Colonic mucosa (tissue), 4 donors: ENCODE results near the gene AP3S2. TPM values are rescaled to one million over a fixed set of nuclear protein-coding genes. Genes with fewer than 3 reads are reported as not detected.

Experiments used
- DNase-seq: peaks from one replicate; pipeline ENCODE4 v3.0.0-alpha.2; 2020
- H3K27ac ChIP-seq: fragments of 200-600 bp; one replicate; pipeline ENCODE4 v1.8.0; 2021
- H3K27me3 ChIP-seq: fragments of 200-600 bp; one replicate; pipeline ENCODE4 v1.8.0; 2021
- H3K36me3 ChIP-seq: fragments of 200-600 bp; one replicate; pipeline ENCODE4 v1.8.0; 2021
- H3K4me1 ChIP-seq: fragments of 200-600 bp; one replicate; pipeline ENCODE4 v1.8.0; 2021; ENCODE audit warnings: mild to moderate bottlenecking
- H3K4me3 ChIP-seq: fragments of 200-600 bp; one replicate; pipeline ENCODE4 v1.8.0; 2021
- H3K9ac ChIP-seq, 2 donors: one replicate each; pipeline ENCODE4 v1.7.0; 2013; ENCODE audit warnings: control low read depth in 2 of 2, low read depth in 2 of 2, low read length in 2 of 2
- H3K9me3 ChIP-seq: fragments of 200-600 bp; one replicate; pipeline ENCODE4 v1.8.0; 2021
- CTCF ChIP-seq: fragments of 200-600 bp; IDR thresholded peaks from one replicate; pipeline ENCODE4 v1.8.0; 2022; ENCODE audit warnings: antibody characterized with exemption, mild to moderate bottlenecking
- intact Hi-C: fragments of 100-400 bp; cut with DNase I; formaldehyde crosslinking; loops from one replicate; pipeline ENCODE4 v1.14.1; 2022
- total RNA-seq, 2 donors: library from RNA; stranded (reverse); fragmentation: NEBNext Ultra II Directional in 1 of 2; extraction: Animal tissue kit (Norgen Biotek cat#: 25700) in 1 of 2; gene quantifications; one replicate each; pipeline ENCODE4 v1.2.1, GENCODE V29; 2021
- donor health status: healthy.
- donor health status: DM: no; HTN: no; CAD: no.
- donor health status: DM: no; HTN: no; CAD: no.

AP3S2 gene
- total RNA-seq, 2 donors from 2014 or later = 44.5 to 48.6 TPM

- no peak overlapping the region for H3K4me3 ChIP-seq
- intact Hi-C loops = no loop called here
Observed at GRCh38 chr15:89802986-89803824, 90.6 kb downstream of the AP3S2 start.

GRCh38 chr15:89802231-89802928, 91.4 kb downstream of the AP3S2 start:
- DNase-seq = no peak
- H3K27me3 ChIP-seq = no peaks in the 10 kb centered on the region
- H3K36me3 ChIP-seq = no peaks in the 10 kb centered on the region
- H3K27ac ChIP-seq = no peak overlapping the region
- intact Hi-C loops = no loop called here
- TF ChIP-seq CTCF = no peak
- H3K4me1 ChIP-seq = peaks cover 4% of the 10 kb centered on the region
- H3K9ac ChIP-seq = no peak overlapping the region
- H3K9me3 ChIP-seq = no peaks in the 10 kb centered on the region
- no peak overlapping the region for H3K4me3 ChIP-seq

More at GRCh38 chr15:89802986-89803824, 90.6 kb downstream of the AP3S2 start:
- H3K27ac ChIP-seq = no peak overlapping the region
- DNase-seq = no peak
- TF ChIP-seq CTCF = no peak
- H3K9ac ChIP-seq = no peak overlapping the region
- H3K27me3 ChIP-seq = no peaks in the 10 kb centered on the region
- no peaks in the 10 kb centered on the region for H3K36me3 ChIP-seq
- H3K9me3 ChIP-seq = no peaks in the 10 kb centered on the region
- H3K4me1 ChIP-seq = peaks cover 4% of the 10 kb centered on the region

- no peaks in the 10 kb centered on the region for H3K36me3 ChIP-seq
- DNase-seq = no peak
- H3K9ac ChIP-seq = no peak overlapping the region
- TF ChIP-seq CTCF = no peak
- peaks cover 3% of the 10 kb centered on the region for H3K4me1 ChIP-seq
- no peak overlapping the region for H3K4me3 ChIP-seq
- intact Hi-C loops = no loop called here
- H3K27me3 ChIP-seq = no peaks in the 10 kb centered on the region
- no peaks in the 10 kb centered on the region for H3K9me3 ChIP-seq
- no peak overlapping the region for H3K27ac ChIP-seq
Observed at GRCh38 chr15:89801471-89802195, 92.2 kb downstream of the AP3S2 start.

GRCh38 chr15:89799918-89800498, 93.8 kb downstream of the AP3S2 start:
- TF ChIP-seq CTCF = no peak
- no peak overlapping the region for H3K9ac ChIP-seq
- no peaks in the 10 kb centered on the region for H3K4me1 ChIP-seq
- H3K27me3 ChIP-seq = no peaks in the 10 kb centered on the region
- DNase-seq = no peak
- no peak overlapping the region for H3K27ac ChIP-seq
- no peaks in the 10 kb centered on the region for H3K36me3 ChIP-seq
- no peak overlapping the region for H3K4me3 ChIP-seq
- intact Hi-C loops = no loop called here
- no peaks in the 10 kb centered on the region for H3K9me3 ChIP-seq
